Measurements from ENCODE around the gene HDAC11. TPM values are rescaled to one million over a fixed set of nuclear protein-coding genes. Genes with fewer than 3 reads are reported as not detected.

HDAC11 gene
- total and polyA plus RNA-seq, 9 of the 15 experiments (the other 6 are each of a cell fraction or from before 2014, with no cell fraction given), result 0.60 to 6.0 (median 4.5) TPM

DNA sequence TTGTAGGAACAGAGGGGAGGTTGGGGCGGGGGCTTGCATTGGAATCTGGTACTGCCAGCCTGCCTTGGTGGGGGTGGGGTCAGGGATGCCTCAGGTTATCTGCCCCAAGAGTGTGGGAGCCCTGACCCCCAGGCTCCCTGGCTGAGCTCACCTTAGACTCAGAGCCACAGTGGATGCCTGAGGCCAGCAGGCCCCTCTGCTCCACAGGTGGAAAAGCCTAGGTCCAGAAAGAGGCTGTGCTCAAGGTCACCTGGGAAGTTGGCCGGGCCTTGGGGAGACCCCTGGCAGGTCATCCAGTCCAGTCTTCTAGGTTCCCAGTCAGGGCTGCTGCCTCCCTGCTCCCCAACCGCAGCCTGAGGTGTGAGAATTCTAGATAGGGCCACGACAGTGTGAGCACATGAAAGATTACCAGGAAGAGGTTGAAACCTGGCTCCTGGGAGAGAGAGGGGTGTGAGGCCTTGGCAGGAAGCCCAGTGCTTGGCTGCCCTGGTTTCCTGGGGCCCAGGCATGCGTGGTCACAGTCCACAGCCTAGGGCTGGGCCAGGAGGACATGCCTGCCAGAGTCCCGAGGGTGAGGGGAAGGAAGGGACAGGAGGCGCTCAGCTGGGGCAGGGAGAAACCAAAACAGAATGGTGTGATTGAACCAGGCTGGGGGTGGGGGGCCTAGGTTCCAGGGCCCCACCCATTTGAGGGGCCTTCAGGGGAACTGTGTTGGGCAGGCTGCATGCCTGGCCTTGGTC, 4.9 kb downstream of the HDAC11 start (continued):
- TF ChIP-seq, protein P1, sequence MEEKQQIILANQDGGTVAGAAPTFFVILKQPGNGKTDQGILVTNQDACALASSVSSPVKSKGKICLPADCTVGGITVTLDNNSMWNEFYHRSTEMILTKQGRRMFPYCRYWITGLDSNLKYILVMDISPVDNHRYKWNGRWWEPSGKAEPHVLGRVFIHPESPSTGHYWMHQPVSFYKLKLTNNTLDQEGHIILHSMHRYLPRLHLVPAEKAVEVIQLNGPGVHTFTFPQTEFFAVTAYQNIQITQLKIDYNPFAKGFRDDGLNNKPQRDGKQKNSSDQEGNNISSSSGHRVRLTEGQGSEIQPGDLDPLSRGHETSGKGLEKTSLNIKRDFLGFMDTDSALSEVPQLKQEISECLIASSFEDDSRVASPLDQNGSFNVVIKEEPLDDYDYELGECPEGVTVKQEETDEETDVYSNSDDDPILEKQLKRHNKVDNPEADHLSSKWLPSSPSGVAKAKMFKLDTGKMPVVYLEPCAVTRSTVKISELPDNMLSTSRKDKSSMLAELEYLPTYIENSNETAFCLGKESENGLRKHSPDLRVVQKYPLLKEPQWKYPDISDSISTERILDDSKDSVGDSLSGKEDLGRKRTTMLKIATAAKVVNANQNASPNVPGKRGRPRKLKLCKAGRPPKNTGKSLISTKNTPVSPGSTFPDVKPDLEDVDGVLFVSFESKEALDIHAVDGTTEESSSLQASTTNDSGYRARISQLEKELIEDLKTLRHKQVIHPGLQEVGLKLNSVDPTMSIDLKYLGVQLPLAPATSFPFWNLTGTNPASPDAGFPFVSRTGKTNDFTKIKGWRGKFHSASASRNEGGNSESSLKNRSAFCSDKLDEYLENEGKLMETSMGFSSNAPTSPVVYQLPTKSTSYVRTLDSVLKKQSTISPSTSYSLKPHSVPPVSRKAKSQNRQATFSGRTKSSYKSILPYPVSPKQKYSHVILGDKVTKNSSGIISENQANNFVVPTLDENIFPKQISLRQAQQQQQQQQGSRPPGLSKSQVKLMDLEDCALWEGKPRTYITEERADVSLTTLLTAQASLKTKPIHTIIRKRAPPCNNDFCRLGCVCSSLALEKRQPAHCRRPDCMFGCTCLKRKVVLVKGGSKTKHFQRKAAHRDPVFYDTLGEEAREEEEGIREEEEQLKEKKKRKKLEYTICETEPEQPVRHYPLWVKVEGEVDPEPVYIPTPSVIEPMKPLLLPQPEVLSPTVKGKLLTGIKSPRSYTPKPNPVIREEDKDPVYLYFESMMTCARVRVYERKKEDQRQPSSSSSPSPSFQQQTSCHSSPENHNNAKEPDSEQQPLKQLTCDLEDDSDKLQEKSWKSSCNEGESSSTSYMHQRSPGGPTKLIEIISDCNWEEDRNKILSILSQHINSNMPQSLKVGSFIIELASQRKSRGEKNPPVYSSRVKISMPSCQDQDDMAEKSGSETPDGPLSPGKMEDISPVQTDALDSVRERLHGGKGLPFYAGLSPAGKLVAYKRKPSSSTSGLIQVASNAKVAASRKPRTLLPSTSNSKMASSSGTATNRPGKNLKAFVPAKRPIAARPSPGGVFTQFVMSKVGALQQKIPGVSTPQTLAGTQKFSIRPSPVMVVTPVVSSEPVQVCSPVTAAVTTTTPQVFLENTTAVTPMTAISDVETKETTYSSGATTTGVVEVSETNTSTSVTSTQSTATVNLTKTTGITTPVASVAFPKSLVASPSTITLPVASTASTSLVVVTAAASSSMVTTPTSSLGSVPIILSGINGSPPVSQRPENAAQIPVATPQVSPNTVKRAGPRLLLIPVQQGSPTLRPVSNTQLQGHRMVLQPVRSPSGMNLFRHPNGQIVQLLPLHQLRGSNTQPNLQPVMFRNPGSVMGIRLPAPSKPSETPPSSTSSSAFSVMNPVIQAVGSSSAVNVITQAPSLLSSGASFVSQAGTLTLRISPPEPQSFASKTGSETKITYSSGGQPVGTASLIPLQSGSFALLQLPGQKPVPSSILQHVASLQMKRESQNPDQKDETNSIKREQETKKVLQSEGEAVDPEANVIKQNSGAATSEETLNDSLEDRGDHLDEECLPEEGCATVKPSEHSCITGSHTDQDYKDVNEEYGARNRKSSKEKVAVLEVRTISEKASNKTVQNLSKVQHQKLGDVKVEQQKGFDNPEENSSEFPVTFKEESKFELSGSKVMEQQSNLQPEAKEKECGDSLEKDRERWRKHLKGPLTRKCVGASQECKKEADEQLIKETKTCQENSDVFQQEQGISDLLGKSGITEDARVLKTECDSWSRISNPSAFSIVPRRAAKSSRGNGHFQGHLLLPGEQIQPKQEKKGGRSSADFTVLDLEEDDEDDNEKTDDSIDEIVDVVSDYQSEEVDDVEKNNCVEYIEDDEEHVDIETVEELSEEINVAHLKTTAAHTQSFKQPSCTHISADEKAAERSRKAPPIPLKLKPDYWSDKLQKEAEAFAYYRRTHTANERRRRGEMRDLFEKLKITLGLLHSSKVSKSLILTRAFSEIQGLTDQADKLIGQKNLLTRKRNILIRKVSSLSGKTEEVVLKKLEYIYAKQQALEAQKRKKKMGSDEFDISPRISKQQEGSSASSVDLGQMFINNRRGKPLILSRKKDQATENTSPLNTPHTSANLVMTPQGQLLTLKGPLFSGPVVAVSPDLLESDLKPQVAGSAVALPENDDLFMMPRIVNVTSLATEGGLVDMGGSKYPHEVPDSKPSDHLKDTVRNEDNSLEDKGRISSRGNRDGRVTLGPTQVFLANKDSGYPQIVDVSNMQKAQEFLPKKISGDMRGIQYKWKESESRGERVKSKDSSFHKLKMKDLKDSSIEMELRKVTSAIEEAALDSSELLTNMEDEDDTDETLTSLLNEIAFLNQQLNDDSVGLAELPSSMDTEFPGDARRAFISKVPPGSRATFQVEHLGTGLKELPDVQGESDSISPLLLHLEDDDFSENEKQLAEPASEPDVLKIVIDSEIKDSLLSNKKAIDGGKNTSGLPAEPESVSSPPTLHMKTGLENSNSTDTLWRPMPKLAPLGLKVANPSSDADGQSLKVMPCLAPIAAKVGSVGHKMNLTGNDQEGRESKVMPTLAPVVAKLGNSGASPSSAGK (IDR thresholded peaks at IDR 0.05), result peak; percentile 96
- TF ChIP-seq CTBP1 (IDR thresholded peaks at IDR 0.05; ENCODE audit: borderline replicate concordance), result peak; percentile 99; the same call in 1 of the 2 replicates
- no peak for TF ChIP-seq ILK (tag; IDR thresholded peaks at IDR 0.05; ENCODE audit: borderline replicate concordance, low read depth)
- no peak; the same call in 1 of the 2 replicates for TF ChIP-seq ZNF282 (CRISPR knock-in tag; IDR thresholded peaks at IDR 0.05)
- no peak for TF ChIP-seq NFRKB (IDR thresholded peaks at IDR 0.05; ENCODE audit: low read depth)
- TF ChIP-seq SP2 (IDR thresholded peaks at IDR 0.05; ENCODE audit: extremely low read depth, low read depth, low read length, poor library complexity, severe bottlenecking), result no peak
- TF ChIP-seq, protein P2, sequence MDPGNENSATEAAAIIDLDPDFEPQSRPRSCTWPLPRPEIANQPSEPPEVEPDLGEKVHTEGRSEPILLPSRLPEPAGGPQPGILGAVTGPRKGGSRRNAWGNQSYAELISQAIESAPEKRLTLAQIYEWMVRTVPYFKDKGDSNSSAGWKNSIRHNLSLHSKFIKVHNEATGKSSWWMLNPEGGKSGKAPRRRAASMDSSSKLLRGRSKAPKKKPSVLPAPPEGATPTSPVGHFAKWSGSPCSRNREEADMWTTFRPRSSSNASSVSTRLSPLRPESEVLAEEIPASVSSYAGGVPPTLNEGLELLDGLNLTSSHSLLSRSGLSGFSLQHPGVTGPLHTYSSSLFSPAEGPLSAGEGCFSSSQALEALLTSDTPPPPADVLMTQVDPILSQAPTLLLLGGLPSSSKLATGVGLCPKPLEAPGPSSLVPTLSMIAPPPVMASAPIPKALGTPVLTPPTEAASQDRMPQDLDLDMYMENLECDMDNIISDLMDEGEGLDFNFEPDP (CRISPR knock-in tag; IDR thresholded peaks at IDR 0.05), result no peak
- peak; percentile 75 to 80 for TF ChIP-seq TRIM24 (IDR thresholded peaks at IDR 0.05)
- TF ChIP-seq GABPB1 (CRISPR knock-in tag; IDR thresholded peaks at IDR 0.05), result peak; percentile 59; the same call in 1 of the 2 replicates
- no peak for TF ChIP-seq ZNF699 (CRISPR knock-in tag; IDR thresholded peaks at IDR 0.05; ENCODE audit: insufficient replicate concordance)

Measured in K562 (cell line).